ENCODE data around the gene HPSE2.

GRCh38 chr10:98901441-98902110 is 334.1 kb downstream of the HPSE2 start:
- TF ChIP-seq POLR2A (IDR thresholded peaks at IDR 0.05; ENCODE audit: low read depth, low read length) (no peak), POLR2AphosphoS5 (IDR thresholded peaks at IDR 0.05; ENCODE audit: low read depth, low read length) (no peak)
